Midbrain (tissue), 1 donor: ENCODE results near the gene PLCG1.
A peak's percentile ranks its signal among the peaks of the same experiment; 100 is the strongest.

Experiments used
- DNase-seq: peaks from one replicate; lab custom pipeline; 2025; lab: John Stamatoyannopoulos, UW

Gene PLCG1

DNA sequence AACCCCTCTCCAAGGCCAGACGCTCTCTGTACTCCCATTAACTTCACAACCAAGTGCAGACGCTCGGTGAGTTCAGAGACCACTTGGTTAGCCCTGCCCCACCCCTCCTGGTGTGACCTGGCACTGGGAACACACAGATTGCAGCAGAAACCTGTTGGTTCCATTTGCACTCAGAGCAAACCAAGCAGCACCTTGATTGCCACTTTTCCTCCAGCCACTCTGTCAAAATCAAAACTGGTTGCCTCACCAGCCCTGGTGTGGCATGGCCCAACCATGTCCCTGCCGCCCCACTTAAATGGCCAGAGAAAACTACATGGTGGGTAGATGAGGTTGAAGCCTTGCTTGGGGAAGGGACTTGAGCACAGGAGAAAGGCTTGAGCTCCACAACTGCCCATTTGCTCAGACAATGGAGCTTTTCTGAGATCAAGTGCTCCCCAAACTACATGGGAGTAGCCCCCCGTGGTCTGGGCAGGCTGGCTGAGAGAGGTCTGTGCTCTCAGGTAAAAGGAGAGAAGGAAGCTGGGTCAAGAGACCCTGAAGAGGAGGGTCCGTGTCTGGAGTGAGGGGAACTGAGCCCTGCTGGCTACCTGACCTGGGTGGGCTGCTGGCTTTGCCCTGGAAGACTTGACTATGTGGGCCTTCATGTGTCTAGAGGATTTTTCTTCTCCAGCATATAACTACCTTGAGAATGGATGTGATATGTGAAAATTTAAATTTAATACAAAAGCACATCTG lies 43.4 kb downstream of the PLCG1 start:
- no peak for DNase-seq

DNA sequence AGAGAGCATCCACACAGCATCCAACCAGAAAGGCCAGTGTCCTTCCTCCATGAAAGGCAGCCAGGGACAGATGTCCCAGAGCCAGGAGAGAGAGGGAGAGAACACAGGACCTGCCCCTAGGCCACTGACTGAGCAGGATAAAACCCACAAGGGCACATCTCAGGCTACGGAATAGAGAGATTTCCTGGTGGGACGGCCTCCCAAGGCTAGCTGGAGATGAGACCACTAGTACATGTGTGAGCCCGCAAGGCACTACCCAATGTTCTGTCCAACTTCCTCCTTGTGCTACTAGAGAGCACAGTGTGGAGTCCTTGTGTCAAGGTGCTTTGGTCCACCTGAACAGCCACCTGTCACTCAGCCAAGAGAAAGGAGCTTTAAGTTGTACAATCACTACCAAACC lies 44.2 kb downstream of the PLCG1 start:
- no peak for DNase-seq

- DNase-seq = no peak
Measured at GRCh38 chr20:41182296-41183212, 45.2 kb downstream of the PLCG1 start.

DNA sequence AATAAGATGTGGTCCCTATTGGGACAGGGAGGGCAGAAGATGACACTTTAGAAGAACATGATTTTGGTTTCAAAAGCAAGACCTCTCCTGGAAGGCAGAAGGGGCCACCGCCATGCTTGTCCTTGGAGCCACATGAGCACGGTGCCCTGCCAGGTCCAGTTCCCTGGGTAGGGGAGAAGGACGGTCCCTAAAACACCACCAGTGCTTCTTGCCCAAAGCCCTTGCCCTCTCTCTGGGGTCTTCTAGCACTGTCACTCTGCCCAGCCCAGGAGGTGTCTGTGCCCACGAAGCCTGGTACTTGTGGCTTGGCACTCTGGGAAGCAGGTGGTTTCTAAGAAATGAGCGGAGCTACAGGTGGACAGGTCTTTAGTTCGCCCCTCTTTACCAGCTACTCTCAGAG lies 46.0 kb downstream of the PLCG1 start:
- DNase-seq = no peak

GRCh38 chr20:41183831-41184230 lies 46.5 kb downstream of the PLCG1 start:
- no peak for DNase-seq

- peak; percentile 78 for DNase-seq
Measured at GRCh38 chr20:41185013-41185757, 47.8 kb downstream of the PLCG1 start.

DNA sequence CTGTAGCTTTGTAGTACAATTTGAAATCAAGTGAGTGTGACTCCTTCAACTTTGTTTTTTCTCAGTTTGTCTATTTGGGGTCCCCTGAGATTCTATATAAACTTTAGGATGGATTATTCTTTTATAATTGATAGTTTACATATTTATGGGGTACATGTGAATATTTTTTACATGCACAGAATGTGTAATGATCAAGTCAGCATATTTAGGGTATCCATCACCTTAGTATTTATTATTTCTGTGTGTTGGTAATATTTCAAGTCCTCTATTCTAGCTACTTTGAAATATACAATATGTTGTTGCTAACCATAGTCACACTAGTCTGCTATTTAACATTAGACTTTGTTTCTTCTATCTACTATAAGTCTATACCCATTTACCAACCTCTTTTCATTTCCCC lies 50.3 kb downstream of the PLCG1 start:
- DNase-seq = no peak

DNA sequence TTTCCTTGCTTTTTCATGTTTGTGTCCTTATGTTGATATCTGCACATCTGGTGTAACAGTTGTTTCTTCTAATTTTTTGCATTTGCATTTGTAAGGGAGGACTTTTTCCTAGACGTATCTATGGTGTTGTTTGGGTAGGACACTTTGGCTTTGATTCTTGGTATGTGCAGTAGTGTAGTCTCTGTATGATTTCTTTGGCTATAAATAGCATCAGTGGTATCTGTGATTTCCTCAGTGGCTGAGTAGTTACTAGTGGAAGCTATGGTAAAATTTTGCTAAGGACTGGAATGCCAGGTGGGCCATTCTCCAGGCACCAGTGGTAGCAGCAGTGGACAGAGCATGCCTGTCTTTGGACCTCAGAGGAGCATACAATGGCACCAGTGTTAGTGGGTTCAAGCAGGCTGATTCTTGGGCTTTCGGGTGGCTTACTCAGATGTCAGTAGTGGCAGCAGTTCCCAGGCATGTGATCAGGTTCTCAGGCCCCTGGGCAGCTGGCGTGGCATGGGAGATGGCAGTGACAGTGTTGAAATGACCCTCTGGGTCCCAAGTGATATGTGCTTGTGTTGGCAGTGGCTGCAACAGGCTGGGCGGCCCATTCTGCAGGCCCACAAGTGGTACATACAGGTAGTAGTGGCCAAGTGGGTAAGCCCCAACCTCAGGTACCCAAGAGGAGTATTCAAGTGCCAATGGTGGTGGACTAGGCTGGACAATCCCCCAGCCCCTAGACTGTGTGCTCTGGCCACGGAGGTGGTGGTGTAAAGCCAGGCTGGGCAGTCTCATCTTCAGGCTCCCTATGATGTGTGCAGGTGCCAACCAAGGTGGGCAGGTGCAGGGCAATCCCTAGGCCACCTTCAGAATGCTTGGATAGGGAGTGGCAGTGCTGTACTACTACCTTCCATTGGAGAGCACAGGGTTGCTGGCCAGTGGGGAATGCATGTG lies 54.5 kb downstream of the PLCG1 start:
- no peak for DNase-seq

- no peak for DNase-seq
Measured at GRCh38 chr20:41192575-41192974, 55.2 kb downstream of the PLCG1 start.

DNA sequence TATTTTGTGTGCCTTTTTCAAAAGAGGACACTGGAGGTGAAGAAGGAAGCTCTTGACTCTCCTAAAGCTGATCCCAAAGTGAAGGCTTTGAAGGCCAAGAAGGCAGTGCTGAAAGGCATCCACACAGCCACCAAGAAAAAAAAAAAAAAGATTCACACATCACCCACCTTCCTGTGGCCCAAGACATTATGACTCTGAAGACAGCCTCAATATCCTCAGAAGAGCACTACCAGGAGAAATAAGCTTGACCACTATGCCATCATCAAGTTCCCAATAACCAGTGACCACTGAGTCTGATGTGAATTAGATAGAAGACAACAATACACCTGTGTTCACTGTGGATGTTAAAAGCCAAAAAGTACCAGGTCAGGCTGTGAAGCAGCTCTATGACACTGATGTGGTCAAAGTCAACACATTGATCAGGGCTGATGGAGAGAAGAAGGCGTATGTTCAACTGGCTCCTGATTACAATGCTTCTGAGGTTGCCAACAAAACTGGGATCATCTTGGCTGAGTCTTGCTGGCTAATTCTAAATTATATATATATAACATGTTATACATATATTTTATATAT lies 59.4 kb downstream of the PLCG1 start:
- no peak for DNase-seq

DNA sequence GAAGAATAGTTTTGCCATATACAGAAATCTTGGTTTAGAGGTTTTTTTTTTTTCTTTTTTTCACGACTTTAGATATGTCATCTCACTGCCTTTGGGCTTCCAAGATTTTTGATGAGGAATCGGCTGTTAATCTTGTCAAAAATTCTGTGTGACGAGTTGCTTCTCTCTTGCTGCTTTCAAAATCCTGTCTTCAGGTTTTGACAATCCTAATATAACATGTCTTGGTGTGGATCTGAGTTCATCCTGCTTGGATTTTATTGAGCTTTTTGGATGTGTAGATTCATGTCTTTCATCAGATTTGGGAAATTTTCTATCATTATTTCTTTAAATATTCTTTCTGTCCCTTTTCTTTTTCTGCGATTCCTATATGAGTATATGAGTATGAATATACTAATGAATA lies 61.1 kb downstream of the PLCG1 start:
- DNase-seq = no peak

DNA sequence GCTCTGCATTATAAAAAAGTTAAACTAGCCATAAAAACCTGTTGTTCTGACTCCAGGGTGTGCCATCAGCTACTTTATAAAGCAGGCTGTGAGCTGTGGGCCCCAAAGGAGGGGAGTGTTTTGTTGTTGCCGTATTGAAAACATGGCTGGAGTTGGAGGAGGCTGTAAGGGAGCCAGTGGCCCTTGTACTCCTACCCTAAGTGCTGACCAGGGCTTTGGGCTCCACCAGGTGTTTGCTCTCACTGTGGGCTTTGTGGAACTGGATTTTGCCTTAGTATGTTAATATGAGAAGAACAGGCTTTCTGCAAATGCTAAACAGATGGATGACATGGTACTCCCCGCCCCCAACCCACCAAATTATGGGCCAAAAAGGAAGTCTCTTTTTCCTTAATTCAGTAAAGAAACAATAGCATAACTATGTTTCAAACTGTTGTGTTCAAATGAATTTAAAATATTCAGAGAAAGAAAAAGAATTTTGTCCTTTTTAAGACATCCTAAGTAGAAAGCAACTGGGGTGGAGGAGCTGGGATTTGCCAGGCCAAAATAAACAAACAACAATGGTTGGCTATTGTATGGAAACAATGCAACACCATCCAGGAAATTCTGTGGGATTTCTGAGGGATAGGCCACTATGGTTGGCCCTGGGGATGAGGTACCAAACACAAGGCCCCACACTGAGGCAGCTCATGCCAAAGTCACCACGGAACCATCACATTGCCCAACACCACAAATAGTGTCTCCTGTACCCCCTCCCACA lies 63.3 kb downstream of the PLCG1 start:
- DNase-seq = no peak

DNA sequence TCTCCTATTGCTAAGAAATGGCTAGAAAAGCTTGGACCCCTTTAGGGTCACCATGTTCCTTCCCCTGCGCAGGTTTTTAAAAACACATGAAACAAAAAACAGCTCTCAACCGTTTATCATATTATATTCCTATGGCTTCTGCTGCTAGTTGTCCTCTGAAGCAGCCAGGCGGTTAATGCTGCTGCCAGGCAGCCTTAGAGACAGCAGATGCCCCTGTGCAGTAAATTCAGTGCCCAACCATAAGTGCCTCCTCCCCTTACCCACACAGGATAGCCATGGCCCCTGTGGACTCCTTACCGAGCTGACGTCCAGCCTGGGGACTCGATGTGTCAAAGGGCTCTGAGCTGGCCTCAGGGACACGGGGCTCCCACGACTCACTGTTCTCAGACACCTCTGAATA lies 64.4 kb downstream of the PLCG1 start:
- DNase-seq = no peak

DNA sequence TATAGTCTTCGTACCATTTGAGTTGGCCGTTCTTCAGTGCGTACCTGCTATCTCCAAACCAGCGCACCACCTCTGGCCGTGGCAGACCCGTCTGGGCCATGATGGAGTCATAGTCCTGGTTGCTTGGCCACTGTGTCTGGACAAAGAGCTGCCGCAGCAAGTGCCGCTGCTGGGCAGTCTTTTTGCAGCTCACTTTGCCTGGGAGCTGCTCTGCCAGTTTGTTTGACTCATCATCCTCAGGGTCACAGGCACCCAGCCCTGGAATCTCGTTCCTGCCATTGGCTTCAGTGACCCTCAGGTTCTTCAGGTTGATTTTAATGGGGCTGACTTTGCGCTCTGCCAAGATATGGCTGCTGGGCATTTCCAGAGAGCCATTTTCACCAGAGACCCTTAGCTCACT lies 65.1 kb downstream of the PLCG1 start:
- no peak for DNase-seq

DNA sequence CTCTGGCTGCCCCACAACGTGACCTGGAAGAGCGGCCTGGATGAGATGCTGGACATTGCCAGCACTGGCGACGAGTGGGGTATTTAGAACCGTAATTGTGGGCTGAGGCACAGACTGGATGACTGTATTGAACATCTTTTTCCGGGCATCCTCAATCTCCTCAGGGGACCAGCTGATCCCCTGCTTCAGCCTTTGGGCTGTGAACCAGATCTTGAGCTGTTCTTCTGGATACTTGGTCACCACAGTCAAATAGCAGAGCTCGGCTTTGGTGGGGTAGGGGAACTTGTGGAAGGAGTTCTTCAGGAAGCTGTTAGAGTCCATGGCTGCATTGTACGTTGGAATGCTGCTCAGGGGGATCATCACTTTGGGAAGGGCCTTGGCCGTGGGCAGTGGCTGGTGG lies 66.3 kb downstream of the PLCG1 start:
- no peak for DNase-seq

DNA sequence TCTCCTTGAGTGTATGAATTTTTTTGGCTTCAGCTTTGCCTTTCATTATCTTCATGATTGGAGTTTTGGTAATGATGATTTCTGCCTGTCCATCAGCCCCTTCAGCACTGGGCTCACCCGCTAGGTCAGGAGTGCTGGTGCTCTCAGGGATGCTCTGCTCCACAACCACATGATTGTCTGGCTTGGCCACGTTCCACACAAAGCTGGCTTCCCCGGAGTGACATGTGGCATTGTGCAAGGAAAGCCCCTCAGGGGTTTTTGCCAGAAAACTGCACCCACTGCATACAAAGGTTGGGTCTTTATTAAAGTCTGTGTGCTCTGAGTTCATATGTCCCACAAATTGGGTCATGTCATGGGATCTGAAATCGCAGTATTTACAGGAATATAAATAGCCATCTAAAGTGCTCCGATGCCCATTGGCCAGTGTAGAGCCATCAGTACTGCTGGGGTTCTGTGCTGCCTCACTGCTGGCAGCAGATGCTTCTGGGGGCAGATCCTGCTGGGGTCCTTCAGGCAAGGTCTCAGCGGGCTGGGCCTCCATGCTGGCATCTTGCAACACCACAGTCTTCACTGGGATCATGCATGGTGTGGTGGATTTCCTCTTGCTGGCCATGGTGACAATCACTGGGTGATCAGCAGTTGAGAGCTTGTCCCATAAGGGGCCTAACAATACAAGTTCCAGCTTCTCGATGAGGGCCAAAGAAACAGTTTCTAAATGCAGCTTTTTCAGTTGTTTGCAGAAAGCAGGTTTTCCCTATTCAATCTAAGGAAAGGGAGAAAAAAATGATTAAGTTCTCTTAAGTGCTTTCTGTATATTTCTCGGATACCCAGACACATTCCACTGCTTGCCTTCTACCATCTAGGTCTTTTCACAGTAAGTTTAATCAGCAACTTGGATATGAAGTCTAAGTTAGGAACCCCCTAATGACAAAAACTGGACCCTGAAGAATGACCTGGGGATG lies 67.2 kb downstream of the PLCG1 start:
- peak; percentile 56 for DNase-seq

GRCh38 chr20:41205313-41205712 lies 68.0 kb downstream of the PLCG1 start:
- DNase-seq = peak; percentile 86

DNA sequence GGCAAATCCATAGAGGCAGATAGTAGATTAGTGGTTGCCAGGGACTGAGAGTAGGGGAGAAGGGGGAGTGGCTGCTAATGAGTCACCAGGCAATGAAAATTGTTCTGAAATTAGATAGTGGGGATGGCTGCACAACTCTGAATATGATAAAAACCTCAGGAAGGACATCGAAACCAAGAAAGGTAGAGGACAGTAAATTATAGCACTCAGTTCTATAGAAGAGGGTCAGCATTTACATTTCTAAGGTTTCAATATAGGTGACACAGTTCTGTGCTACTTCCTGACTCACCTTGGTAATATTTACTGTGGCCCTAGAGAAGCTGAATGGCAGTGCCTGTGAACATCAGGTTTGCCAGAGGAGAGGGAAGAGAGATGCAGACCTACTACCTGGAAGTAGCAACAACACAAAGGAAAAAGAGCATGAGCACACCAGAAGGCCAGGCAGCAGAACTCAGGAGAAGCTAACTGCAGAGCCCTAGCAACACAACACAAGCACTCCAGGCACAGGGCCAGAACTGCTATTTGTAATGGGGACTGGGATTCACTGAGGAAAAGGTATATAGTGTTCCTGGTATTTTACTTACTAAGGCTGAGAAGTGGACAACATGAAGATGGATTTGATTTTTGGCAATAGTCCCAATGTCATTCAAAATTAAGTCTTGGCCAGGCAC lies 75.9 kb downstream of the PLCG1 start:
- DNase-seq = peak; percentile 45

GRCh38 chr20:41214202-41214601 lies 76.9 kb downstream of the PLCG1 start:
- DNase-seq = no peak
